ENCODE data around the gene OCSTAMP.

GRCh38 chr20:46547995-46548394 is 2.5 kb downstream of the OCSTAMP start:
- TF ChIP-seq SP1 (IDR thresholded peaks at IDR 0.05) (no peak), TARDBP (IDR thresholded peaks at IDR 0.05) (no peak), HDGF (IDR thresholded peaks at IDR 0.05; ENCODE audit: borderline replicate concordance) (no peak), FOXA1 (IDR thresholded peaks at IDR 0.05) (no peak), BHLHE40 (IDR thresholded peaks at IDR 0.05; ENCODE audit: borderline replicate concordance) (no peak), FOXM1 (IDR thresholded peaks at IDR 0.05; ENCODE audit: borderline replicate concordance) (no peak), FOXK2 (IDR thresholded peaks at IDR 0.05) (no peak), ELF4 (IDR thresholded peaks at IDR 0.05) (no peak), PKNOX1 (IDR thresholded peaks at IDR 0.05) (no peak), NFRKB (IDR thresholded peaks at IDR 0.05) (no peak), SUZ12 (IDR thresholded peaks at IDR 0.05) (no peak), L3MBTL2 (conservative IDR thresholded peaks at IDR 0.05) (no peak)
